HEK293 (cell line): ENCODE measurements around the gene FZR1.
A peak's percentile ranks its signal among the peaks of the same experiment; 100 is the strongest.

Experiments used
- CTCF ChIA-PET: fragments of 350-600 bp; formaldehyde crosslinking; extraction: SDS; loops from one replicate; lab custom pipeline; 2021; ENCODE audit warnings: antibody characterized with exemption; lab: Yijun Ruan, JAX
- POLR2A ChIA-PET: fragments of 300-600 bp; formaldehyde crosslinking; extraction: SDS; loops from one replicate; lab custom pipeline; 2020; ENCODE audit warnings: antibody characterized with exemption, inconsistent platforms; lab: Yijun Ruan, JAX
- H3K27ac ChIP-seq: fragments of 200-500 bp; sonication (Bioruptor generic); 2 replicates; pipeline ENCODE4 v1.5.1; 2014; ENCODE audit warnings: low read depth, low read length, control low read depth, inconsistent platforms; ENCODE audit errors: extremely low read depth
- H3K36me3 ChIP-seq, 2 experiments: fragments of 200-500 bp in 1 of 2; sonication (Bioruptor generic) in 1 of 2; 1 replicate in 1 of 2; 2 replicates in 1 of 2; pipeline ENCODE4 v1.5.1; 2014 to 2017; ENCODE audit warnings: inconsistent platforms in 2 of 2, low read length in 2 of 2; ENCODE audit not compliant: control insufficient read depth in 2 of 2, insufficient read depth in 1 of 2
- H3K4me1 ChIP-seq: fragments of 200-500 bp; sonication (Bioruptor generic); 2 replicates; pipeline ENCODE4 v1.5.1; 2014; ENCODE audit warnings: mild to moderate bottlenecking, low read length, inconsistent platforms; ENCODE audit not compliant: control insufficient read depth, insufficient read depth
- H3K4me3 ChIP-seq: 2 replicates; pipeline ENCODE4 v1.5.1; 2011; ENCODE audit warnings: low read depth, mild to moderate bottlenecking, control low read depth, low read length, moderate library complexity
- H3K9me3 ChIP-seq: fragments of 200-500 bp; sonication (Bioruptor generic); 2 replicates; pipeline ENCODE4 v1.5.1; 2014; ENCODE audit warnings: low read depth, low read length, inconsistent platforms; ENCODE audit not compliant: control insufficient read depth, insufficient read depth
- BCL11A ChIP-seq: fragments of 450-650 bp; formaldehyde crosslinking; IDR thresholded peaks from 2 replicates; pipeline ENCODE4 v1.5.1; 2016; ENCODE audit warnings: low read depth, missing biosample characterization, missing genetic modification characterization
- EGR2 ChIP-seq: fragments of 450-650 bp; formaldehyde crosslinking; IDR thresholded peaks from 2 replicates; pipeline ENCODE4 v1.5.1; 2016; ENCODE audit warnings: low read depth, missing biosample characterization, missing genetic modification characterization
- GLIS1 ChIP-seq: fragments of 450-650 bp; formaldehyde crosslinking; IDR thresholded peaks from 2 replicates; pipeline ENCODE4 v1.5.1; 2016; ENCODE audit warnings: missing biosample characterization, missing genetic modification characterization
- KLF1 ChIP-seq: fragments of 450-650 bp; formaldehyde crosslinking; IDR thresholded peaks from 2 replicates; pipeline ENCODE4 v1.5.1; 2016; ENCODE audit warnings: missing biosample characterization, missing genetic modification characterization
- KLF8 ChIP-seq: fragments of 450-650 bp; formaldehyde crosslinking; IDR thresholded peaks from 2 replicates; pipeline ENCODE4 v1.5.1; 2016; ENCODE audit warnings: missing biosample characterization, missing genetic modification characterization
- SP2 ChIP-seq: fragments of 450-650 bp; formaldehyde crosslinking; IDR thresholded peaks from 2 replicates; pipeline ENCODE4 v1.5.1; 2016; ENCODE audit warnings: missing biosample characterization, missing genetic modification characterization
- ZFHX2 ChIP-seq: fragments of 450-650 bp; formaldehyde crosslinking; conservative IDR thresholded peaks from 2 replicates; pipeline ENCODE4 v1.5.1; 2016; ENCODE audit warnings: missing biosample characterization, missing genetic modification characterization
- ZIC2 ChIP-seq: fragments of 450-650 bp; formaldehyde crosslinking; IDR thresholded peaks from 2 replicates; pipeline ENCODE4 v1.5.1; 2016; ENCODE audit warnings: missing biosample characterization, missing genetic modification characterization
- ZNF138 ChIP-seq: fragments of 450-650 bp; formaldehyde crosslinking; IDR thresholded peaks from 2 replicates; pipeline ENCODE4 v1.5.1; 2016; ENCODE audit warnings: missing biosample characterization, missing genetic modification characterization, borderline replicate concordance
- ZNF239 ChIP-seq: fragments of 450-650 bp; formaldehyde crosslinking; IDR thresholded peaks from 2 replicates; pipeline ENCODE4 v1.5.1; 2016; ENCODE audit warnings: missing biosample characterization, missing genetic modification characterization
- ZNF341 ChIP-seq: fragments of 450-650 bp; formaldehyde crosslinking; IDR thresholded peaks from 2 replicates; pipeline ENCODE4; 2016; ENCODE audit warnings: low read depth, missing biosample characterization, missing genetic modification characterization
- ZNF391 ChIP-seq: fragments of 450-650 bp; formaldehyde crosslinking; IDR thresholded peaks from 2 replicates; pipeline ENCODE4 v1.5.1; 2016; ENCODE audit warnings: low read depth, missing biosample characterization, missing genetic modification characterization, borderline replicate concordance
- ZNF48 ChIP-seq: fragments of 450-650 bp; formaldehyde crosslinking; IDR thresholded peaks from 2 replicates; pipeline ENCODE4 v1.5.1; 2016; ENCODE audit warnings: missing biosample characterization, missing genetic modification characterization
- ZNF510 ChIP-seq: fragments of 450-650 bp; formaldehyde crosslinking; IDR thresholded peaks from 2 replicates; pipeline ENCODE4 v1.5.1; 2018; ENCODE audit warnings: mild to moderate bottlenecking, missing genetic modification characterization, missing biosample characterization; ENCODE audit not compliant: insufficient replicate concordance
- ZNF530 ChIP-seq: fragments of 450-650 bp; formaldehyde crosslinking; IDR thresholded peaks from 2 replicates; pipeline ENCODE4 v1.5.1; 2016; ENCODE audit warnings: low read depth, missing biosample characterization, missing genetic modification characterization
- ZNF561 ChIP-seq: fragments of 450-650 bp; IDR thresholded peaks from 2 replicates; pipeline ENCODE4 v1.5.1; 2018; ENCODE audit warnings: missing biosample characterization, missing genetic modification characterization, borderline replicate concordance
- TF ChIP-seq, protein P1 (sequence below): fragments of 450-650 bp; formaldehyde crosslinking; IDR thresholded peaks from 2 replicates; pipeline ENCODE4 v1.5.1; 2016; ENCODE audit warnings: missing biosample characterization, missing genetic modification characterization
- TF ChIP-seq, protein P2 (sequence below): fragments of 450-650 bp; formaldehyde crosslinking; IDR thresholded peaks from 2 replicates; pipeline ENCODE4 v1.5.1; 2016; ENCODE audit warnings: missing biosample characterization, missing genetic modification characterization
- TF ChIP-seq, protein P3 (sequence below): fragments of 450-650 bp; formaldehyde crosslinking; IDR thresholded peaks from 2 replicates; pipeline ENCODE4 v1.5.1; 2016; ENCODE audit warnings: missing biosample characterization, missing genetic modification characterization
- TF ChIP-seq, protein P4 (sequence below): fragments of 450-650 bp; formaldehyde crosslinking; IDR thresholded peaks from 2 replicates; pipeline ENCODE4 v1.5.1; 2016; ENCODE audit warnings: missing biosample characterization, missing genetic modification characterization

Gene FZR1

DNA sequence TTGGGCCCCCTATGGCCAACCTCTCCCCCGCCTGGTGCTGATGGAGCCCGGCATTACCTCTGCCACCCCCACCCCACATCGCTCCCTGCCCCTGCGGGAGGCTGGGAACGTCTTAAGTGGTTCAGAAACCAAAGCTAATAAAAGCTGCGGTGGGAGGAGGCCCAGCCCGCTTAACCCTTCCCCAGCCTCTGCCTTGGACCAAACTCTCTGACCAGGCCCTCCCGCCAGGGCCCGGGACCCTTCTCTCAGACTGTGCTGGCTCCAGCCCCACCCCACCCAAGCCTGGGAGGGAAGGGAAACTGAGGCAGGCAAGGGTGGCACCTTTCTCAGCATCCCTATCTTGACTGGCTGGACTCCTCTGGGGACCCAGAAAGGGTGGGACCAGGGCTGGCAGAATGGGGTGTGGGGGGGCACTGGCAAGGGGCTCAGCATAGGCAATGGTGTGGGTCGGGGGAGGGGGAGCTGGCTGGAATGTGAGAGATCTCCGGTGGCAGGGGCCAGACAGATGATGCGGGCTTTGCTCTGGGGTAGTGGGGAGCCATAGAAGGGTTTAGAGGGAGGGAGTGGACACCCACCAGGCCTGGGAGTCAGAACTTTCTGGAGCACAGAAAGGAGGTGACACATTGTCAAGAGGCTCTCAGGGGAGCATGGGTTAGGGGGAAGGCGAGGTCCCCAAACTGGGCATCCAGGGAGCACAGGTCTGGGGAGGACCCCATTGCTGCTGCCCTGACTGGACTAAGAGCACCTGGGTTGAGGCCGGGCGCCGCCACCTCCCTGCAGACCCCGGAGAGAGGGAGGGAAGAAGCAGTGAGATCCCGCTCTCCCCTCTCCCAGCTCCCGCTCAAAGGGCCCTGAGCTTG, 47.7 kb upstream of the FZR1 start (continued):
- TF ChIP-seq, protein P1, sequence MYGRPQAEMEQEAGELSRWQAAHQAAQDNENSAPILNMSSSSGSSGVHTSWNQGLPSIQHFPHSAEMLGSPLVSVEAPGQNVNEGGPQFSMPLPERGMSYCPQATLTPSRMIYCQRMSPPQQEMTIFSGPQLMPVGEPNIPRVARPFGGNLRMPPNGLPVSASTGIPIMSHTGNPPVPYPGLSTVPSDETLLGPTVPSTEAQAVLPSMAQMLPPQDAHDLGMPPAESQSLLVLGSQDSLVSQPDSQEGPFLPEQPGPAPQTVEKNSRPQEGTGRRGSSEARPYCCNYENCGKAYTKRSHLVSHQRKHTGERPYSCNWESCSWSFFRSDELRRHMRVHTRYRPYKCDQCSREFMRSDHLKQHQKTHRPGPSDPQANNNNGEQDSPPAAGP (tag by site-specific recombination) = 0 out of 2 replicates have a peak, but pooled peaks have one; percentile 19
- TF ChIP-seq, protein P2, sequence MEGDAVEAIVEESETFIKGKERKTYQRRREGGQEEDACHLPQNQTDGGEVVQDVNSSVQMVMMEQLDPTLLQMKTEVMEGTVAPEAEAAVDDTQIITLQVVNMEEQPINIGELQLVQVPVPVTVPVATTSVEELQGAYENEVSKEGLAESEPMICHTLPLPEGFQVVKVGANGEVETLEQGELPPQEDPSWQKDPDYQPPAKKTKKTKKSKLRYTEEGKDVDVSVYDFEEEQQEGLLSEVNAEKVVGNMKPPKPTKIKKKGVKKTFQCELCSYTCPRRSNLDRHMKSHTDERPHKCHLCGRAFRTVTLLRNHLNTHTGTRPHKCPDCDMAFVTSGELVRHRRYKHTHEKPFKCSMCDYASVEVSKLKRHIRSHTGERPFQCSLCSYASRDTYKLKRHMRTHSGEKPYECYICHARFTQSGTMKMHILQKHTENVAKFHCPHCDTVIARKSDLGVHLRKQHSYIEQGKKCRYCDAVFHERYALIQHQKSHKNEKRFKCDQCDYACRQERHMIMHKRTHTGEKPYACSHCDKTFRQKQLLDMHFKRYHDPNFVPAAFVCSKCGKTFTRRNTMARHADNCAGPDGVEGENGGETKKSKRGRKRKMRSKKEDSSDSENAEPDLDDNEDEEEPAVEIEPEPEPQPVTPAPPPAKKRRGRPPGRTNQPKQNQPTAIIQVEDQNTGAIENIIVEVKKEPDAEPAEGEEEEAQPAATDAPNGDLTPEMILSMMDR (tag by site-specific recombination) = no peak
- TF ChIP-seq ZNF391 (tag by site-specific recombination) (no peak), ZNF561 (tag by site-specific recombination) (no peak)
- TF ChIP-seq, protein P3, sequence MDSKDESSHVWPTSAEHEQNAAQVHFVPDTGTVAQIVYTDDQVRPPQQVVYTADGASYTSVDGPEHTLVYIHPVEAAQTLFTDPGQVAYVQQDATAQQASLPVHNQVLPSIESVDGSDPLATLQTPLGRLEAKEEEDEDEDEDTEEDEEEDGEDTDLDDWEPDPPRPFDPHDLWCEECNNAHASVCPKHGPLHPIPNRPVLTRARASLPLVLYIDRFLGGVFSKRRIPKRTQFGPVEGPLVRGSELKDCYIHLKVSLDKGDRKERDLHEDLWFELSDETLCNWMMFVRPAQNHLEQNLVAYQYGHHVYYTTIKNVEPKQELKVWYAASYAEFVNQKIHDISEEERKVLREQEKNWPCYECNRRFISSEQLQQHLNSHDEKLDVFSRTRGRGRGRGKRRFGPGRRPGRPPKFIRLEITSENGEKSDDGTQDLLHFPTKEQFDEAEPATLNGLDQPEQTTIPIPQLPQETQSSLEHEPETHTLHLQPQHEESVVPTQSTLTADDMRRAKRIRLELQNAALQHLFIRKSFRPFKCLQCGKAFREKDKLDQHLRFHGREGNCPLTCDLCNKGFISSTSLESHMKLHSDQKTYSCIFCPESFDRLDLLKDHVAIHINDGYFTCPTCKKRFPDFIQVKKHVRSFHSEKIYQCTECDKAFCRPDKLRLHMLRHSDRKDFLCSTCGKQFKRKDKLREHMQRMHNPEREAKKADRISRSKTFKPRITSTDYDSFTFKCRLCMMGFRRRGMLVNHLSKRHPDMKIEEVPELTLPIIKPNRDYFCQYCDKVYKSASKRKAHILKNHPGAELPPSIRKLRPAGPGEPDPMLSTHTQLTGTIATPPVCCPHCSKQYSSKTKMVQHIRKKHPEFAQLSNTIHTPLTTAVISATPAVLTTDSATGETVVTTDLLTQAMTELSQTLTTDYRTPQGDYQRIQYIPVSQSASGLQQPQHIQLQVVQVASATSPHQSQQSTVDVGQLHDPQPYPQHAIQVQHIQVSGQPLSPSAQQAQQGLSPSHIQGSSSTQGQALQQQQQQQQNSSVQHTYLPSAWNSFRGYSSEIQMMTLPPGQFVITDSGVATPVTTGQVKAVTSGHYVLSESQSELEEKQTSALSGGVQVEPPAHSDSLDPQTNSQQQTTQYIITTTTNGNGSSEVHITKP (tag by site-specific recombination) = peak; percentile 42; the same call in 1 of the 2 replicates
- TF ChIP-seq, all 188 proteins: peak for 13

- POLR2A ChIA-PET = no interaction called here
- no peaks in the 10 kb centered on the region for H3K9me3 ChIP-seq
- no peak overlapping the region for H3K4me3 ChIP-seq
- peaks cover 8% of the 10 kb centered on the region for H3K4me1 ChIP-seq
- H3K27ac ChIP-seq = no peak overlapping the region
- H3K36me3 ChIP-seq = peaks cover 0 to 15% of the 10 kb centered on the region in 2 experiments; a peak in 2 of 3 replicates
- CTCF ChIA-PET = interaction anchor here (0.5 to 0.8 kb wide), 2 partner anchors 14 to 25 kb away, joined by 3 read pairs; no protein-coding TSS in a partner anchor
- TF ChIP-seq, protein P4, sequence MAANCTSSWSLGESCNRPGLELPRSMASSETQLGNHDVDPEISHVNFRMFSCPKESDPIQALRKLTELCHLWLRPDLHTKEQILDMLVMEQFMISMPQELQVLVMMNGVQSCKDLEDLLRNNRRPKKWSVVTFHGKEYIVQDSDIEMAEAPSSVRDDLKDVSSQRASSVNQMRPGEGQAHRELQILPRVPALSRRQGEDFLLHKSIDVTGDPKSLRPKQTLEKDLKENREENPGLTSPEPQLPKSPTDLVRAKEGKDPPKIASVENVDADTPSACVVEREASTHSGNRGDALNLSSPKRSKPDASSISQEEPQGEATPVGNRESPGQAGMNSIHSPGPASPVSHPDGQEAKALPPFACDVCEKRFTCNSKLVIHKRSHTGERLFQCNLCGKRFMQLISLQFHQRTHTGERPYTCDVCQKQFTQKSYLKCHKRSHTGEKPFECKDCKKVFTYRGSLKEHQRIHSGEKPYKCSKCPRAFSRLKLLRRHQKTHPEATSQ (tag by site-specific recombination) = no peak
- TF ChIP-seq GLIS1 (tag by site-specific recombination) (0 out of 2 replicates have a peak, but pooled peaks have one; percentile 32), BCL11A (tag by site-specific recombination) (peak; percentile 50; the same call in 1 of the 2 replicates), ZNF341 (tag by site-specific recombination) (peak; percentile 71), SP2 (peak; percentile 40), ZIC2 (0 out of 2 replicates have a peak, but pooled peaks have one; percentile 15), EGR2 (tag by site-specific recombination) (peak; percentile 68; the same call in 1 of the 2 replicates), ZNF239 (tag by site-specific recombination) (no peak), ZFHX2 (peak; percentile 63), ZNF48 (tag by site-specific recombination) (no peak), KLF1 (tag by site-specific recombination) (peak; percentile 75), ZNF138 (tag by site-specific recombination) (no peak), ZNF530 (tag by site-specific recombination) (no peak), KLF8 (tag by site-specific recombination) (peak; percentile 18; the same call in 1 of the 2 replicates), ZNF510 (tag by site-specific recombination) (no peak)
- TF ChIP-seq, protein P3 (tag by site-specific recombination) = 0 out of 2 replicates have a peak, but pooled peaks have one; percentile 25
These were observed 46.8 kb upstream of the FZR1 start for GRCh38 chr19:3459089-3459881.
